ENCODE data around the gene DRG2.

DRG2 gene, protein sequence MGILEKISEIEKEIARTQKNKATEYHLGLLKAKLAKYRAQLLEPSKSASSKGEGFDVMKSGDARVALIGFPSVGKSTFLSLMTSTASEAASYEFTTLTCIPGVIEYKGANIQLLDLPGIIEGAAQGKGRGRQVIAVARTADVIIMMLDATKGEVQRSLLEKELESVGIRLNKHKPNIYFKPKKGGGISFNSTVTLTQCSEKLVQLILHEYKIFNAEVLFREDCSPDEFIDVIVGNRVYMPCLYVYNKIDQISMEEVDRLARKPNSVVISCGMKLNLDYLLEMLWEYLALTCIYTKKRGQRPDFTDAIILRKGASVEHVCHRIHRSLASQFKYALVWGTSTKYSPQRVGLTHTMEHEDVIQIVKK

GRCh38 chr17:18087610-18088491 lies at the start of gene DRG2:
TSS of gene DRG2 (plus strand) at chr17:18087948. CDS start at chr17:18088024, 76 bp downstream.
- peak within 1 kb of the TSS; percentile 89 for H3K4me3 ChIP-seq (ENCODE audit: low read depth, low read length)

DNA sequence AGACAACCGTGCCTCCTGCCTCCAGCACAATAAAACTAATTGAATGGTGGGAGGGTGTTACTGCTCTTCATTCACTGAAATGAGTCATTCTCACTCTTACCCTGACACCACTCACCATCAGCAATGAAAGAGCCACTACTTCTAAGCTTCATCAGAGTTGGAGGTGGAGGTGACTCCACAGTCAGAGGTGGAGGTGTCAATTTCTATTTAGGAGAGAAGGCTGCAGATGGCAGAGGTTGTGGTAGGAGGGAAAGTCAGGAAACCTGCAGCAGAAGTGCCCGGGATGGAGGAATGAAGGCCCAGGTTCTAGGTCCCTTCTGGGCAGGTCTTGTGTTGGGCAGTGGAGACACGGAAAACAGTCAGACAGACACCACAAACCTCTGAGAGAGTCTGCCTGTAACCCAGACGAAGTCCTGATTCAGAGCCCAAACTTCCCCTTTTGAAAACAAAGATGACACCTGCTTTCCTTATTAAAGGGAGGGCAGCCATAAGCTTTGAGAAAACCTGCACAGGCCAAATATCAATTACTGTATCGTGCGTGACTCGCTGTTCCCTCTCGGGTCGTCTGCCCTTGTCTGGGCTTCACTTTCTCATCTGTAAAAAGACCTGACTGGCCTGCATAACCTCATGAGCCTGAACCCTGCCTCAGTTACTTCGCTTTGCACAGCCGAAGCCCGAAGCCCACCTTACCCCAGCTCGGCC lies 49.4 kb upstream of the DRG2 start:
- peak overlapping the region; percentile 85 for H3K4me3 ChIP-seq (ENCODE audit: low read depth, low read length)

DNA sequence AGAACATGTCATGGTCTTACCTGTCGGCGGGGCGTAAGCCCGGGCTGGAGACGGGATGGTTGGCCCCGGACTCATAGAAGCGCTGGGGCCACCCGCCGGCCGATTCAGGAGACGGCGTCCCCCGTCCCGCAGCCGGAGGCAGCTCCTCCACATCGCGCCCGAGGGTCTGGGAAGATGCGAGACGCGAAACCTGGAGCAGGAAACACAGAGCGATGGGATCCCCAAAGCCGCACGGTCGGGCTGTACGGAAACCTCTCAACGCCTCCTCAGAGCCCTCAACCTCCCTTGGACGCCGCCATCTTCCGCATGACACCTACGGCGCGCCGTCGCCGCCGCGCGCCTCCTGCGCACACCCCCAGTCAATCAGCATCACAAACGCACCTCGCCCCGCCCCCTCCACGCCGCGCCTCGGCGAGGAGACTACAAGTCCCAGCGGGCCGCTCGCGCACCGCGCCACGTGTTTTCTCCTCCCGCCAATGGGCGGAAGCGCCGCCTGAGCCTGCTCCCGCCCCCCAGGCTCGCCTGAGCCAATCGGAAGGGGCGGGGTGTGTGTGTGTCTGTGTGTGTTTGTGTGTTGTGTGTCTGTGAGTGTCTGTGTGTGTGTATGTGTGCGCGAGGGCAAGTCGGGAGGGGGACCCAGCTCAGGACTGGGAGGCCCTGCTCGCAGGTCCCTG lies 48.8 kb upstream of the DRG2 start, which contains the start of the genes ATPAF2 and GID4:
TSS of gene ATPAF2 (minus strand) at position 308 of the 674 bp plus-strand sequence. CDS start at position 153, 155 bp downstream.
TSS of gene GID4 (plus strand) at position 548 of the 674 bp plus-strand sequence. CDS start at position 605, 57 bp downstream.
- H3K4me3 ChIP-seq (ENCODE audit: low read depth, low read length): peak within 1 kb of the TSS; percentile 85

DNA sequence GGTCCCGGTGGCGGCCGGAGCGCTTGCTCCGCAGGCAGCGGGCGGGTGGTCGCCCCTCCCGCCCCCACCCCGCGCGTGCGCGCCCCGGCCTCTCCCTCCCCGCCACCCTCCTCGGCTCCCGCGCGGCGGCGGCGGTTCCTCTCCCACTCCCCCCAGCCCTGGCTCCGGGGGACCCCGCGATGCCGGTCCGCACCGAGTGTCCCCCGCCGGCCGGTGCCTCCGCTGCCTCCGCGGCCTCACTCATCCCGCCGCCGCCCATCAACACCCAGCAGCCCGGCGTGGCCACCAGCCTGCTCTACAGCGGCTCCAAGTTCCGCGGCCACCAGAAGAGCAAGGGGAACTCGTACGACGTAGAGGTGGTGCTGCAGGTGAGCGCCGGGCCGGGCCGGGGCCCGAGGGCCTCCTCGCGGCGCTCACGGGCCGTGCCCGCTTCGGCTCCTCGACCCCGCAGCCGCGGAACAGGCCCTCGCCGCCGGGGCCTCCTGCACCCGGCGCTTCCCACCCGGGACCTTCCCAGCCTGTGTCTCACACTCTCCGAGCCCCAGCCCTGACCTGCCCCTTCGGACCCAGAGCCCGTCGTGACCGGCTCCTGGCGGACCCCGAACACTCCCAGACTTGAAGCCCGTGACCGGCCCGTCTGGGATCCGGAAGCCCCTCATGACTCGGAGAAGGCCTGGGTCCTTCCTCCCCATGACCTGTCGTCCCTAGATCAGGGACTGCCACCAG lies 48.0 kb upstream of the DRG2 start:
- peak overlapping the region; percentile 63 for H3K4me3 ChIP-seq (ENCODE audit: low read depth, low read length)

DNA sequence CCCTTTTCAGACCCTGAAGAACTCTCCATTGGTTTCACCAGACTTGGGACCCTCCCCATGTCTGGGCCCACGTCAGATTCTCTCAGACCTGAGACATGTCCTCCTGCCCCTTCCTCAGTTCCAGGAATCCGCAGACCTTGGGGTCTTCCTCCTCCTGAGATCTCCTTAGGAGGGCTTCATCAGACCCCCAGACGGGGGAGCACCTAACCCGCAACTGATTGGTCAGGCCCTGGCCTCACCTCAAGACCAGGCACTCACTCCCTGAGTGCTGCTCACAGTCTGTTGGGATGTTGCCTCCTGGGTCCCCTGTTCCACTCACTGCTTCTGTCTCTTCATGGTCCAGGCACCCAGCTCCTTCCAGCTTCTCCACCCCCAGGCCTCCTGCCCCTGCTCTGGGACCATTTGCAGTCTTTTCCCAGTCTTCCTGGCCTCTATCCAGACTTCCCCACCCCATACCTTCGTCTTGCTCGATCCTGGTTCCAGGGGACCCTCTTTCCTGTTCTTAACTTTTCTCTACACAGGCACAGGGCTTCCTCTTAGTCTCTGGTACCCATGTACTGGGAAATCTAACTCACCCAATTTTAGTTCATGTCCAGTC lies 47.4 kb upstream of the DRG2 start:
- peak overlapping the region; percentile 63 for H3K4me3 ChIP-seq (ENCODE audit: low read depth, low read length)

DNA sequence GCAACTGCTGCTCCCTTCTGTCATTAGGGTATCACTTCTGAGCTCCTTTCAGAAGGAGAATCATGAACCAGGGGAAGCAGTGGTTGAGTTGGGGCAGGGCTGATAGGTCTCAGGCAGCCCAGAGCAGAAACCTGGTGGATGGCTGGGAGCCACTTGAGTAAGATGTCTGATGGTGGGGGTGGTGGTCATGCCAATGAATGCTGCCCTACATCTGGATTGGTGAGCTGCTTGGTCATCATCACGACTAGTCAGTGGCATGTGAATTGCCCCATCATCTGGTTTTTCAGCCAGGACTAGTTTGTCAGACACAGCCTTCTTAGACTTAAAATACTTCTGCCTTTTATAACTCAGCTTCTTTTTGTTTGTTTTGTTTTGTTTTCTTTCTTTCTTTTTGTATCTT lies 46.0 kb upstream of the DRG2 start:
- no peak overlapping the region for H3K4me3 ChIP-seq (ENCODE audit: low read depth, low read length)

- H3K4me3 ChIP-seq (ENCODE audit: low read depth, low read length): no peak overlapping the region
These were observed 44.8 kb upstream of the DRG2 start for GRCh38 chr17:18042983-18043382.

DNA sequence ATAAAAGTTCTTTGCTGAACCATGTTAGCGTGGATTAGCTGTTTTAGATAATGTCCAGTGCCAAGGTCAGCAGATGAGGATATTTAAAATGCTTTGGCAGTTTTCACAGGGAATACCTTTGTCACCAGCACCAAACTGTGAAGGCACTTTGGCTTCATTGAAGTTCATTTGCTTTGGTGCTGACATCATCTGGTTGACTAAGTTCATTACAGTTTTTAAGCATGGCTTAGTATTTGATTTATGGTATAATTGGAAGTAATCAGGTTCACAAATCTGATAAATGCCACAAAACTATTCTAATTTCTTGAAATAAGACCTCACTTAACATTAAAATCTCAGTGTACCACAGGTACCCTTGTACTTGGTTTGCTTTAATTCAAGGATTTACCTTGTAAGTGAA lies 44.3 kb upstream of the DRG2 start:
- no peak overlapping the region for H3K4me3 ChIP-seq (ENCODE audit: low read depth, low read length)

DNA sequence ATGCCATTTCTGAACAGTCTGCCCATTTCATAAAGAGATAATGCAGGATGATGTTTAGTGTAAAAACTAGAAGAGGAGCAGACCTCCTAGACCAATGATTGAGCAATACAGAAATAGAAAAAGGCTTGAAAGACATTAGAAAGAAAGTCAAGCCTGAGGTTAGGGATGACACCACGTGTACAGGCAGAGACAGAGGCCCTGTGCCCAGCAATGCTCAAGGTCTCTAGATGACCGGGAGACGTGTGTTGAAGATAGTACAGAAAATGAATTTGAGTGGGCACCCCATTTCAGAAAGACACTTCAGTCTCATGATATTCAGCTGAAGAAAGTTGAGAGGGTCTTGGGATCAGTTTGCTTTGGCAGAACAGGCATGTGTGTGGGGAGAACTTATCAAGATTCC lies 43.1 kb upstream of the DRG2 start:
- no peak overlapping the region for H3K4me3 ChIP-seq (ENCODE audit: low read depth, low read length)

- no peak overlapping the region for H3K4me3 ChIP-seq (ENCODE audit: low read depth, low read length)
These were observed 41.9 kb upstream of the DRG2 start for GRCh38 chr17:18045691-18046350.

- H3K4me3 ChIP-seq (ENCODE audit: low read depth, low read length): no peak overlapping the region
These were observed 32.2 kb upstream of the DRG2 start for GRCh38 chr17:18055597-18055996.

DNA sequence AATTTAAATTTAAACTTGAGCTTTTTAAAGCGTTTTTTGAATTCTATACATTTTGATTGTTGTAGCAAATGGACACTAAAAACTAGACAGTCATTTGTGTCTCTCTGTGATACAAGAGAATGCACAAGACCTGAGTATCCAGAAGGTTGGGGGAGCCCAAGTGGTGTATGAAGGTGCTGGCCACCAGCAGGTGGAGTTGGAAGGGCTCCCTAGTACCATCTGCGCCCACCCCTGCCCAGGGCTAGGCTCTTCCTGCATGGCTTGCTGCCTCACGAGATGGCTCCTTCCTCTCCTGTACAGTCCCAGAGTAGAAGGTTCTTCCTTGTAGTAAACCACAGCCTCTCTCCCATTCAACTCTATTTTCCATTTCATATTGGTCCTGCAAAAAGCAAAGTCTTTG lies 31.5 kb upstream of the DRG2 start:
- H3K4me3 ChIP-seq (ENCODE audit: low read depth, low read length): no peak overlapping the region

DNA sequence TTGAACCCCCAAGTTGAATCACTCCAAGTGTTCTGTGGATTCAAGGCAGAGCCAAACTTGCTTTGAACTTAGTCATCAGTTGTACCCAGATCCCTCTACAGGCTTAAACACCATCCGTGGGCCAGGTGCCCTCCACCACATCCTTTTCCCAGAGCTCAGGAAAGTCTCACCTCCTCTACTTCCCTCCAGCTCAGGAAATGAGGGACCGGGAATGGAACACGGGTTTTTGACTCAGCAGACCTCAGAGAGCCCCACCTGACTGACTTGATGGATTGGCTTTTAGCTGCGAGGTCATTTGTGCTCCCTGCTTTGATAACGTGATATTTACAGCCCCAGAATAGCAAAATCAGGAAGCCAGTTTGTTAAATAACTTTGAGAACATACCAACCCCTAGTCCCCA lies 28.5 kb upstream of the DRG2 start:
- no peak overlapping the region for H3K4me3 ChIP-seq (ENCODE audit: low read depth, low read length)

GRCh38 chr17:18064053-18064452 lies 23.7 kb upstream of the DRG2 start:
- no peak overlapping the region for H3K4me3 ChIP-seq (ENCODE audit: low read depth, low read length)

DNA sequence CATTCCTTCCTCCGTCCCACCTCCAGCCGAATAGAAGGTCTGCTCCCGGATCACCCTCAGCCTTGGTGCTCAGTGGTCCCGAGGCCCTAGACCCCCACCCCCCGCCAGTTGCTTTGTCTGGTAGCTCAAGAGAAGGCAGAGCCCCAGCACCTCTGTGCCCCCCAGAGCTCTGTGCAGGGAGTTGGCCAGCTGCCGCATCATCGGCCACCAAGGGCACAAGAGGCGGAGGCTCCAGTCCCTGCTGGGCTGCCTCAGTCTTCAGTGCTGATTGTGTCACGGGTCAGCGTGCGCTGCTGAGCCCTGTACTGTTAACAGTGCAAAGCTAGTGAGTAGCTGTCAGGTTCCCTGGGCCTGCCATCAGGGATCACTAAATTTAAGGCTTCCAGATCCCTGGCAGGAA lies 22.2 kb upstream of the DRG2 start:
- H3K4me3 ChIP-seq (ENCODE audit: low read depth, low read length): no peak overlapping the region

- no peak overlapping the region for H3K4me3 ChIP-seq (ENCODE audit: low read depth, low read length)
These were observed 20.9 kb upstream of the DRG2 start for GRCh38 chr17:18066866-18067265.

GRCh38 chr17:18069101-18069500 lies 18.6 kb upstream of the DRG2 start:
- H3K4me3 ChIP-seq (ENCODE audit: low read depth, low read length): no peak overlapping the region

- H3K4me3 ChIP-seq (ENCODE audit: low read depth, low read length): no peak overlapping the region
These were observed 16.8 kb upstream of the DRG2 start for GRCh38 chr17:18070861-18071340.

DNA sequence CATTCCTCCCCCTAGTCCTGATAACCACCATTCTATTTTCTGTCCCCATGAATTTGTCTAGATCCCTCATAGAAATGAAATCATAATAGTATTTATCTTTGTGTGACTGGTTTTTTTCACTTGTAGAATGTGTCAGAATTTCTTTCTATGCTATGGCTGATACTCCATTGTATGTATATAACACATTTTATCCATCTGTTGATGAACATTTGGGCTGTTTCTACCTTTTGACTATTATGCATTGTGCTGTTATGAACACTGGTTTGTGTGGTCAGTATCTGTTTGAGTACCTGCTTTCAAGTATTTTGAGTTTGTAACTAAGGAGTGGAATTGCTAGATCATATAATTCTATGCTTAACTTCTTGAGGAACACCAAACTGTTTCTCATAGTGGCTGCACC lies 16.0 kb upstream of the DRG2 start:
- H3K4me3 ChIP-seq (ENCODE audit: low read depth, low read length): no peak overlapping the region

Data from iPS-11a (cell line).